GM12874 (cell line): Measurements from ENCODE around the gene ZBTB24.

Experiments used
- TF ChIP-seq, protein P1 (sequence below): IDR thresholded peaks from 2 replicates; pipeline ENCODE4 v1.5.1; 2011; ENCODE audit warnings: low read depth, mild to moderate bottlenecking, control low read depth, low read length, moderate library complexity; ENCODE audit not compliant: insufficient read depth

Gene ZBTB24

DNA sequence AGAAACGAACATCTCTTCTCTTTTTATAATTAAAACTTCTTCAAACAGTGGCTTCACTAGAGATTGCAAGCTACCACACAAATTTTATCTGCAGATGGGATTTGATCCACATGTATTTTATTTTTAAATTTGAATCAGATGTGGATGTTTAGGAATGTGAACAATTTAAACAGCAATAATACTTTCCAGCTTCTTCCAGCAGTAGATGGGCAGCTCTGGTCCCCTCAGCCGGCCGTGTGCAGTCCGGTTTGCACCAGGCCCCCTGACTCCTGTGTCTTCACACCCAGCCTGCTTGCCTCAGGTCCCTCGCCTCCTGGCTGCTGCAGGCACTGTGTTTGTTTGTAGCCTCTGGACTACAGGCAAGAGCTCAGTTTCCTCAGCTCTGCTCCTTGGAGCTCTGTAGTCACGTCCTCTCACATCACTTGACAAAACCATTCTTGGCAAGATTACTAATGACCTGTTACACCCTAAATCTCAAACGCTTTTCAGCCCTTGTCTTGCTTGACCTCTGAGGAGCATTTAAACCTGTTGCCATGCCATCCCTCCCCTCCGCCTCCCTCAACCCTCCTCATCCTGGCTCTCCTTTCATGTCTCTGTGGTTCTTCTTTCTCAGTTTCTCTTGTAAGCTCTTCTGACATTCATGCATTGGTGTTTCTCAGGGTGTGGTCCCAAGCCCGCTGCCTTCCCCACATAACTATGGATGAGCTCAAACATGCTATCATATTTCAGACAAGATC lies 13.2 kb upstream of the ZBTB24 start:
- TF ChIP-seq, protein P1, sequence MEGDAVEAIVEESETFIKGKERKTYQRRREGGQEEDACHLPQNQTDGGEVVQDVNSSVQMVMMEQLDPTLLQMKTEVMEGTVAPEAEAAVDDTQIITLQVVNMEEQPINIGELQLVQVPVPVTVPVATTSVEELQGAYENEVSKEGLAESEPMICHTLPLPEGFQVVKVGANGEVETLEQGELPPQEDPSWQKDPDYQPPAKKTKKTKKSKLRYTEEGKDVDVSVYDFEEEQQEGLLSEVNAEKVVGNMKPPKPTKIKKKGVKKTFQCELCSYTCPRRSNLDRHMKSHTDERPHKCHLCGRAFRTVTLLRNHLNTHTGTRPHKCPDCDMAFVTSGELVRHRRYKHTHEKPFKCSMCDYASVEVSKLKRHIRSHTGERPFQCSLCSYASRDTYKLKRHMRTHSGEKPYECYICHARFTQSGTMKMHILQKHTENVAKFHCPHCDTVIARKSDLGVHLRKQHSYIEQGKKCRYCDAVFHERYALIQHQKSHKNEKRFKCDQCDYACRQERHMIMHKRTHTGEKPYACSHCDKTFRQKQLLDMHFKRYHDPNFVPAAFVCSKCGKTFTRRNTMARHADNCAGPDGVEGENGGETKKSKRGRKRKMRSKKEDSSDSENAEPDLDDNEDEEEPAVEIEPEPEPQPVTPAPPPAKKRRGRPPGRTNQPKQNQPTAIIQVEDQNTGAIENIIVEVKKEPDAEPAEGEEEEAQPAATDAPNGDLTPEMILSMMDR, result no peak

DNA sequence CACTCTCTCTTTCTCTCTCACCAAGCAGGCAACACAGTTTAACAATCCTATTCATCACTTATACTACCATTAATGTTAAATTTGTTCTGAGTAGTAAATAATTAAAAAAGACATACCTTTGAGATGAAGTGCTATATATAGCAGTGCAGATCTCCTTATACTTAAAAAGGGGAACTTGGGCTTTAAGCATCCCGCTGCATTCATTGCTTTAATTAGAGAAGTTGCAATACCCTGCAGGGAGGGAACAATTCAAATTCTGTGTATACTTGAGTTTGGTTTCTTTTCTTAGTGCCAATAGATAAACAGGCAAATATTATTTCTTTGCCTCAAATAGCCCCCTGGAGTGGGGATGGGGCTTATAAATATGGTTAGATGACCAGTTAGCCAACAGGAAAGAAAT lies 10.8 kb upstream of the ZBTB24 start:
- TF ChIP-seq, protein P1, result no peak

DNA sequence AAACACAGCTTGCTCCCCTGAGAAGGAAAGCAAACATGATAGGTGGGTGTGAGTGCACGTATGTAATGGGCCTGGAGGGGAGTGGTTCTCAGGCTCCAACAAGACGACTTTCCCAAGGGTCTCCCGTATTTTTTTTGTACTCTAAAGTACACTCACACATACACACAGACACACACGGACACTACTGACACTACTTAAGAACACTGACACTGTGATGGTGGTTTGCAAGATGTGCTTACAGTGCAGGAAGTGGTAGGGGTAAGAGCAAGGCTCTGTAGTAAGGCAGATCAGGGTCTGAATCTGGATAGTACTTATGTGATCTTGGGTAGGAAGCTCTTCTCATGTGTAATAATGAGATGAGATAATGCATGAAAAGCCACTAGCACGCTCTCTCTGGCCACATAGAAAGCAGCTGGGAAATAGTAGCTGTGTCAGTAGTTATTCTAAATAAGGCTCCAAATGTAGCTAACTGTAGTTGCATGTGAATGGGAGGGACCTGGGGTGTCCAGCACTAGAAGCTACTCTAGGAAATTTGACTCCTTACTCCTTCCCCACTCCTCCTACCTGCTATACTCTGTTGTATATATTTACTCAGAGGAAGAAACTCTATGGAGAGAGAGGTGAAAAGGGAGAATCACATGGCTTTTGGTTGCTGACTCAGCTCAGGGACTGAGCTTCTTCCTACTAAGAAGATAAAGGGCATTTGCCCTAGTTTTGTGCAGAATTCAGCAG lies 8.4 kb upstream of the ZBTB24 start:
- TF ChIP-seq, protein P1, result no peak

DNA sequence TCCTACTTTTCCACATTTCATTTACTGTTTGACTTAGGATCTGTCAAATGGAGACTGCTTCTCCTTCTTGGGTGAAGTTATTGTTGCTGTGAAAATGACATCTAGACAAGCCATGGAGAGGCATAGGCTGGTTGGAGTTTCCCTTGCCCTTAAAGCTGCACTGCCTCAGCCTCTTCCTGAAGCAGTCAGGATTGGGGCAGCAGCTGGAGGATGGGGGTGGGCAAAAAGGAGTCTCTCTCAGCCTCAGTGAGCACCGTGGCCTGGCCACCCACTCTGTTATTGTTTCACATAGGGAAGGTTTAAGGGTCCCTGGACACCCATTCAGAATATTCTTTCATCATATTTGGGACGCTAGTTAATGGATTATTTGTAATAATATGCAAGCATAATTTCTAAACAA lies 7.7 kb upstream of the ZBTB24 start:
- TF ChIP-seq, protein P1, result no peak

DNA sequence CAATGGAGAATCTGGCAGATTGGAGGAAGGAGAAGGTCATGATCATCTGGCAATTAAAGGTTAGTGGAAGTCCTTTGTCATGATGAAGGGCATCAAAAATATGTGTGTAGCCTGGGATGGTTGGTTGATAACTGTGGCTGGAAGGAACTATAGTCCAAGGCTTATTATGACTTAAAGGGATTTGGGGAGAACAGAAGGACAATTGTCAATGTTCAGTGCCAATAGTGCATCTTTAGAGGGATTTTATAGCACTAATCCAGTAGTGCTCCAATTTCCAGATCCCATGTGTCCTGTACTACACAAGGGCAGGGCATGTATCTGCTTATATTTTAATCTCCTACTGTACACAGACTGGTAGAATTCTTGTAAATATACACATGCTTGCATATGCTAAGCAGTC lies 5.0 kb upstream of the ZBTB24 start:
- TF ChIP-seq, protein P1, result no peak

DNA sequence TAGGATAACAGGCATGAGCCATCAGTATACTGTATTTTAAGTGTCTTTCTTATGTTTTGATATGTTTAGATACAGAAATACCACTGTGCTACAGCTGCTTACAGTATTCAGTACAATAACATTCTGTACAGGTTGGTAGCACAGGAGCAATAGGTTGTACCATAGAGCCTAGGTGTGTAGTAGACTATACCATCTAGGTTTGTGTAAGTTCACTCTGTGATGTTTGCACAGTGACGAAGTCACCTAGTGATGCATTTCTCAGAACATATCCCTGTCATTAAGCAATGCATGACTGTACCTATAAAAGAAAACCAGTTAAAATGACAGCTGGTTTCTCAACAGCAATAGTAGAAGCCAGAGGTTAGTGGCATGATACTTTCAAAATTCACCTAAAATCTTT lies 3.0 kb upstream of the ZBTB24 start:
- TF ChIP-seq, protein P1, result no peak

DNA sequence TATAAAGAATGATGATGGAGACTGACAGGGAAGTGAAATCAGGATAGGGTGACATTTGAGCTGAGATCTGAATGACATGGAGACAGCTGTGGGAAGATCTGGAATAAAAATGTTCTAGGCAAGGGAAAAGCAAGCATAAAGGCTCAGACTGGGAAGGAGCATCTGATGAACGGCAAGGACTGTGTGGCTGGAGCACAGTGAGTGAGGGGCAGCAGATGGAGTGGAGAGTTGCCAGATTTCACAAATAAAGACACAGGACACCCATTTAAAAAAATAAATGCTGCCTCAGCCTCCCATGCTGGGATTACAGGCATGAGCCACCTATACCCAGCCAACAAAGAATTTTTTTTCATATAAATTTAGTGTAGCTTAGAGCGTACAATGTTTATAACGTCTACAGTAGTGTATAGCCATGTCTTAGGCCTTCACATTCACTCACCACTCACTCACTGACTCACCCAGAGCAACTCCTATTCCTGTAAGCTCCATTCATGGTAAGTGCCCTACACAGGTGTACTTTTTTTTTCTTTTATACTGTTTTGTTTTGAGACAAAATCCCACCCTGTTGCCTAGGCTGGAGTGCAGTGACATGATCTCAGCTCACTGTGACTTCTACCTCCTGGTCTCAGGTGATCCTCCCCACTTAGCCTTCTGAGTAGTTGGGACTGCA lies 2.4 kb upstream of the ZBTB24 start:
- TF ChIP-seq, protein P1, result no peak
